H1 (cell line): Measurements from ENCODE around the gene ZSWIM9.

Source experiments
- ATF2 ChIP-seq: IDR thresholded peaks from 2 replicates; pipeline ENCODE4 v1.6.1; 2012; ENCODE audit warnings: low read length, inconsistent platforms
- CBX5 ChIP-seq: fragments of 300-800, 300-1000 bp; sonication (generic); IDR thresholded peaks from 2 replicates; pipeline ENCODE4 v1.7.1; 2016; ENCODE audit warnings: antibody characterized with exemption, low read length, low read depth
- CHD2 ChIP-seq: IDR thresholded peaks from 2 replicates; pipeline ENCODE4 v1.6.1; 2012; ENCODE audit warnings: low read length, improper control_type of control experiment
- EZH2 ChIP-seq: fragments of 200-600 bp; sonication (generic); IDR thresholded peaks from 2 replicates; pipeline ENCODE4 v1.7.1; 2012; ENCODE audit warnings: low read depth, mild to moderate bottlenecking, moderate library complexity, low read length, inconsistent platforms; ENCODE audit not compliant: severe bottlenecking
- POLR2A ChIP-seq, 2 experiments: IDR thresholded peaks; 1 replicate in 1 of 2; 2 replicates in 1 of 2; pipeline ENCODE4 v1.6.1; 2011; ENCODE audit warnings: low read depth in 2 of 2, low read length in 2 of 2, mild to moderate bottlenecking in 2 of 2; ENCODE audit errors: control extremely low read depth in 1 of 2
- POLR2AphosphoS5 ChIP-seq: IDR thresholded peaks from 2 replicates; pipeline ENCODE4 v1.6.1; 2011; ENCODE audit warnings: low read depth, low read length
- SP2 ChIP-seq: IDR thresholded peaks from 2 replicates; pipeline ENCODE4 v1.6.1; 2012; ENCODE audit warnings: mild to moderate bottlenecking, low read length, inconsistent platforms
- TF ChIP-seq, protein P1 (sequence below), 3 experiments: IDR thresholded peaks; 1 replicate in 2 of 3; 2 replicates in 1 of 3; pipeline versions ENCODE4 v1.5.1 to v1.6.1; 2011; ENCODE audit warnings: low read length in 3 of 3, mild to moderate bottlenecking in 3 of 3, inconsistent platforms in 2 of 3, low read depth in 1 of 3, moderate library complexity in 1 of 3; ENCODE audit not compliant: insufficient read depth in 1 of 3; ENCODE audit errors: control extremely low read depth in 1 of 3
- TF ChIP-seq, protein P2 (sequence below): IDR thresholded peaks from 2 replicates; pipeline ENCODE4 v1.6.1; 2012; ENCODE audit warnings: inconsistent platforms

DNA sequence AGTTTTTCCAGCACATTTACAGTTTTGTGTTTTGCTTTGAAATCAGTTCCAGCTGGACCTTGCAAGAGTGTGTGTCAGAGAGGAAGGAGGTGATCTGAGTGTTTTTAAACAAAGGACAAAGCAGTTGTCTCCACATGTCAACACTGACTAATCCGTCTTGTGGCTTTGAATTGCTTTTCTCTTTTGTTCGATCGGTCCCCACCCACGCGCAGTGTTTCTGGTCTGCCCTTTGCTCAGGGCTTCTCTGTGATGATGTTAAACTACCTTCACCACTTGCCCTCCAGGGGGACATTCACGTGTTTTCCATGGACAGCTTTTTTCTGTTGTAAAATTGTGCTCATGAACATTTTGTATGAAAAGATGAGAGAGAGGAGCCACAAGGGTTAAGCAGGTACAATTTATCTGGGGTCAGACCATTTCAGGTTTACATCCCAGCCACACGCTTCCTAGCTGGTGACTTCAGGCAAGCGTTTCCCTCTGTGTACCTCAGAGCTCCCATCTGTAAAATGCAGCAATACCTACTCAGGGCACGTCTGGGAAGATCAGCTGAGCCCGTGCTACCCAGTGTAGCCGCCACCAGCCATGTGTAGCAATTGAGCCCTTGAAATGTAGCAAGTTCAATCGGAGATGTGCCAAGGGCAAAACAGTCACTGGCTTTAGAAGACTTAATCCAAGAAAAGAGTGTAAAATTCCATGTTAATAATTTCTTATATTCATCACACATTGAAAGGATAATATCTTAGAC is 46.4 kb upstream of the ZSWIM9 start:
- TF ChIP-seq POLR2AphosphoS5 (no peak), ATF2 (no peak), POLR2A (IDR thresholded peaks at IDR 0.05; ENCODE audit: control extremely low read depth in 1 of 2, low read depth in 2 of 2, low read length in 2 of 2) (no peak), CBX5 (no peak), SP2 (no peak), EZH2 (no peak), CHD2 (no peak)
- TF ChIP-seq, protein P1, sequence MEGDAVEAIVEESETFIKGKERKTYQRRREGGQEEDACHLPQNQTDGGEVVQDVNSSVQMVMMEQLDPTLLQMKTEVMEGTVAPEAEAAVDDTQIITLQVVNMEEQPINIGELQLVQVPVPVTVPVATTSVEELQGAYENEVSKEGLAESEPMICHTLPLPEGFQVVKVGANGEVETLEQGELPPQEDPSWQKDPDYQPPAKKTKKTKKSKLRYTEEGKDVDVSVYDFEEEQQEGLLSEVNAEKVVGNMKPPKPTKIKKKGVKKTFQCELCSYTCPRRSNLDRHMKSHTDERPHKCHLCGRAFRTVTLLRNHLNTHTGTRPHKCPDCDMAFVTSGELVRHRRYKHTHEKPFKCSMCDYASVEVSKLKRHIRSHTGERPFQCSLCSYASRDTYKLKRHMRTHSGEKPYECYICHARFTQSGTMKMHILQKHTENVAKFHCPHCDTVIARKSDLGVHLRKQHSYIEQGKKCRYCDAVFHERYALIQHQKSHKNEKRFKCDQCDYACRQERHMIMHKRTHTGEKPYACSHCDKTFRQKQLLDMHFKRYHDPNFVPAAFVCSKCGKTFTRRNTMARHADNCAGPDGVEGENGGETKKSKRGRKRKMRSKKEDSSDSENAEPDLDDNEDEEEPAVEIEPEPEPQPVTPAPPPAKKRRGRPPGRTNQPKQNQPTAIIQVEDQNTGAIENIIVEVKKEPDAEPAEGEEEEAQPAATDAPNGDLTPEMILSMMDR (IDR thresholded peaks at IDR 0.05; ENCODE audit: control extremely low read depth in 1 of 3, insufficient read depth in 1 of 3, low read depth in 1 of 3, low read length in 3 of 3) = no peak
- TF ChIP-seq, protein P2, sequence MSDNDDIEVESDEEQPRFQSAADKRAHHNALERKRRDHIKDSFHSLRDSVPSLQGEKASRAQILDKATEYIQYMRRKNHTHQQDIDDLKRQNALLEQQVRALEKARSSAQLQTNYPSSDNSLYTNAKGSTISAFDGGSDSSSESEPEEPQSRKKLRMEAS = no peak
